Neuronal stem cell (in vitro differentiated cells): Measurements from ENCODE around the gene TINAGL1.

Experiments used
- DNase-seq: peaks from one replicate; pipeline ENCODE4 v3.0.0-alpha.2; 2013; ENCODE audit warnings: low spot score
- H2AFZ ChIP-seq: one replicate; pipeline ENCODE4 v1.6.1; 2013; ENCODE audit warnings: mild to moderate bottlenecking, low read length, inconsistent platforms
- H2AK5ac ChIP-seq: 2 replicates; pipeline ENCODE4 v1.6.1; 2013; ENCODE audit warnings: low read depth, mild to moderate bottlenecking, inconsistent platforms, low read length, moderate library complexity, mixed read lengths
- H2BK120ac ChIP-seq: 2 replicates; pipeline ENCODE4 v1.6.1; 2013; ENCODE audit warnings: low read depth, mild to moderate bottlenecking, inconsistent platforms, low read length, moderate library complexity, mixed read lengths
- H2BK12ac ChIP-seq: one replicate; pipeline ENCODE4 v1.6.1; 2013; ENCODE audit warnings: low read length, inconsistent platforms
- H2BK15ac ChIP-seq: 2 replicates; pipeline ENCODE4 v1.6.1; 2013; ENCODE audit warnings: mild to moderate bottlenecking, low read length, inconsistent platforms, mixed read lengths
- H2BK5ac ChIP-seq: one replicate; pipeline ENCODE4 v1.6.1; 2013; ENCODE audit warnings: inconsistent platforms, mild to moderate bottlenecking, low read length, moderate library complexity
- H3K14ac ChIP-seq: one replicate; pipeline ENCODE4 v1.6.1; 2013; ENCODE audit warnings: low read length, inconsistent platforms
- H3K18ac ChIP-seq: 2 replicates; pipeline ENCODE4 v1.6.1; 2013; ENCODE audit warnings: low read length, inconsistent platforms
- H3K23ac ChIP-seq: 2 replicates; pipeline ENCODE4 v1.6.1; 2013; ENCODE audit warnings: low read depth, mild to moderate bottlenecking, mixed read lengths, low read length, inconsistent platforms; ENCODE audit not compliant: poor library complexity
- H3K27ac ChIP-seq: replicated peaks from 3 replicates; pipeline ENCODE4 v1.5.1; 2013; ENCODE audit warnings: low read length, inconsistent platforms
- H3K27me3 ChIP-seq, 3 experiments: 2 replicates each; pipeline ENCODE4 v1.6.1; 2013; ENCODE audit warnings: low read length in 3 of 3, mild to moderate bottlenecking in 2 of 3, inconsistent platforms in 1 of 3, low read depth in 1 of 3, mixed read lengths in 1 of 3, moderate library complexity in 1 of 3; ENCODE audit not compliant: control insufficient read depth in 3 of 3, insufficient read depth in 3 of 3
- H3K36me3 ChIP-seq, 2 donors: replicated peaks in 1 of 2; 2 replicates each; pipeline ENCODE4 v1.6.1; 2013; ENCODE audit warnings: low read length in 2 of 2; ENCODE audit not compliant: control insufficient read depth in 2 of 2, insufficient read depth in 2 of 2
- H3K4ac ChIP-seq: 2 replicates; pipeline ENCODE4 v1.6.1; 2013; ENCODE audit warnings: inconsistent platforms, mild to moderate bottlenecking, low read length, moderate library complexity
- H3K4me1 ChIP-seq, 2 donors: 1 replicate in 1 of 2; 2 replicates in 1 of 2; pipeline ENCODE4 v1.6.1; 2013; ENCODE audit warnings: low read length in 2 of 2, low read depth in 1 of 2; ENCODE audit not compliant: control insufficient read depth in 2 of 2, insufficient read depth in 1 of 2
- H3K4me2 ChIP-seq: one replicate; pipeline ENCODE4 v1.6.1; 2013; ENCODE audit warnings: mild to moderate bottlenecking, low read length, inconsistent platforms; ENCODE audit not compliant: insufficient read depth, poor library complexity, severe bottlenecking
- H3K4me3 ChIP-seq, 2 donors: 2 replicates each; pipeline ENCODE4 v1.5.1; 2013; ENCODE audit warnings: low read length in 2 of 2, mild to moderate bottlenecking in 2 of 2, inconsistent platforms in 1 of 2, moderate library complexity in 1 of 2
- H3K79me1 ChIP-seq: one replicate; pipeline ENCODE4 v1.6.1; 2013; ENCODE audit warnings: low read depth, mild to moderate bottlenecking, inconsistent platforms, low read length, moderate library complexity
- H3K9ac ChIP-seq: one replicate; pipeline ENCODE4 v1.6.1; 2013; ENCODE audit warnings: mild to moderate bottlenecking, low read depth, low read length, inconsistent platforms; ENCODE audit not compliant: poor library complexity
- H3K9me3 ChIP-seq, 2 donors: replicated peaks in 1 of 2; 2 replicates each; pipeline versions ENCODE3 to v1.6.1; 2013; ENCODE audit warnings: low read length in 2 of 2, mild to moderate bottlenecking in 2 of 2, inconsistent platforms in 1 of 2, low read depth in 1 of 2, mixed read lengths in 1 of 2, moderate library complexity in 1 of 2; ENCODE audit not compliant: control insufficient read depth in 2 of 2, insufficient read depth in 1 of 2
- H4K8ac ChIP-seq: one replicate; pipeline ENCODE4 v1.6.1; 2013; ENCODE audit warnings: low read depth, mild to moderate bottlenecking, inconsistent platforms, low read length, moderate library complexity
- H4K91ac ChIP-seq: one replicate; pipeline ENCODE4 v1.6.1; 2013; ENCODE audit warnings: low read length, low read depth, mild to moderate bottlenecking, inconsistent platforms; ENCODE audit not compliant: poor library complexity
- WGBS, 2 donors: extraction: QIAGEN DNeasy Blood & Tissue Kit; methylation state at CpG; one replicate each; pipeline ENCODE4 v1.1.7; 2013; ENCODE audit warnings: missing lambda C conversion rate in 2 of 2, mixed read lengths in 1 of 2; ENCODE audit not compliant: insufficient read length in 2 of 2, insufficient replicate concordance in 1 of 2; ENCODE audit errors: extremely low coverage in 2 of 2; 5-methylcytosine and 5-hydroxymethylcytosine counted together

Gene TINAGL1

GRCh38 chr1:31618916-31619846 lies 42.9 kb downstream of the TINAGL1 start:
- H3K4me1 ChIP-seq, result peaks cover 4 to 10% of the 10 kb centered on the region in 2 donors
- H3K27me3 ChIP-seq, result peaks cover 0 to 46% (median 18%) of the 10 kb centered on the region in 3 experiments
- H3K23ac ChIP-seq, result peak overlapping the region; percentile 18
- no peak overlapping the region for H2AFZ ChIP-seq
- no CpG with 5 or more reads among the region's 23 CpGs for WGBS, 2 donors
- H2AK5ac ChIP-seq, result peak overlapping the region; percentile 59
- H3K9ac ChIP-seq, result no peak overlapping the region
- H2BK5ac ChIP-seq, result no peak overlapping the region
- H3K9me3 ChIP-seq, result no peaks in the 10 kb centered on the region
- no peaks in the 10 kb centered on the region for H3K36me3 ChIP-seq
- H4K91ac ChIP-seq, result no peak overlapping the region
- H3K14ac ChIP-seq, result no peak overlapping the region
- H3K79me1 ChIP-seq, result no peaks in the 10 kb centered on the region
- H3K4ac ChIP-seq, result no peak overlapping the region
- peak overlapping the region; percentile 61 for H2BK15ac ChIP-seq
- peak overlapping the region; percentile 4 for H2BK12ac ChIP-seq
- H3K27ac ChIP-seq, result no peak overlapping the region
- no peak overlapping the region for H4K8ac ChIP-seq
- no peak overlapping the region for H3K4me2 ChIP-seq
- peak overlapping the region; percentile 48 for H3K18ac ChIP-seq
- H3K4me3 ChIP-seq, result no peak overlapping the region
- no peak overlapping the region for H2BK120ac ChIP-seq
- DNase-seq, result no peak

- Histone ChIP-seq H4K91ac (no peak overlapping the region), H3K4me3 (no peak overlapping the region), H2BK120ac (no peak overlapping the region), H3K18ac (peak overlapping the region; percentile 21), H2BK12ac (no peak overlapping the region), H4K8ac (no peak overlapping the region), H3K36me3 (no peaks in the 10 kb centered on the region), H3K14ac (no peak overlapping the region), H3K4me2 (no peak overlapping the region), H3K4ac (no peak overlapping the region), H3K9ac (no peak overlapping the region), H2BK15ac (no peak overlapping the region), H3K27ac (no peak overlapping the region), H2AFZ (no peak overlapping the region), H2AK5ac (peak overlapping the region; percentile 53), H3K23ac (no peak overlapping the region), H2BK5ac (no peak overlapping the region), H3K79me1 (no peaks in the 10 kb centered on the region), H3K4me1 (peaks cover 0 to 4% of the 10 kb centered on the region in 2 donors), H3K27me3 (peaks cover 0 to 29% (median 17%) of the 10 kb centered on the region in 3 experiments), H3K9me3 (no peaks in the 10 kb centered on the region)
- WGBS, 2 donors, result no CpG with 5 or more reads among the region's 20 CpGs
- no peak for DNase-seq
Observed at GRCh38 chr1:31620631-31621497, 44.5 kb downstream of the TINAGL1 start.

- no peak overlapping the region for H3K14ac ChIP-seq
- H3K4me2 ChIP-seq, result no peak overlapping the region
- no peak overlapping the region for H3K18ac ChIP-seq
- H2BK12ac ChIP-seq, result no peak overlapping the region
- H4K8ac ChIP-seq, result no peak overlapping the region
- H3K4me1 ChIP-seq, result peaks cover 4 to 5% of the 10 kb centered on the region in 2 donors
- no peak overlapping the region for H3K4ac ChIP-seq
- H2BK15ac ChIP-seq, result no peak overlapping the region
- no peak overlapping the region for H2BK120ac ChIP-seq
- no peaks in the 10 kb centered on the region for H3K9me3 ChIP-seq
- peaks cover 0 to 23% (median 14%) of the 10 kb centered on the region in 3 experiments for H3K27me3 ChIP-seq
- no CpG with 5 or more reads among the region's 5 CpGs for WGBS, 2 donors
- DNase-seq, result no peak
- no peaks in the 10 kb centered on the region for H3K36me3 ChIP-seq
- no peak overlapping the region for H3K27ac ChIP-seq
- H3K4me3 ChIP-seq, result no peak overlapping the region
- no peak overlapping the region for H2AFZ ChIP-seq
- no peaks in the 10 kb centered on the region for H3K79me1 ChIP-seq
- no peak overlapping the region for H4K91ac ChIP-seq
- H2AK5ac ChIP-seq, result no peak overlapping the region
- H3K9ac ChIP-seq, result no peak overlapping the region
- H3K23ac ChIP-seq, result no peak overlapping the region
- H2BK5ac ChIP-seq, result no peak overlapping the region
Observed at GRCh38 chr1:31621498-31621820, 45.1 kb downstream of the TINAGL1 start.
